SK-N-SH (cell line): ENCODE results near the gene ADIPOR2. TPM values are rescaled to one million over a fixed set of nuclear protein-coding genes. Genes with fewer than 3 reads are reported as not detected.

Experiments
- CTCF ChIP-seq: fragments of 200-600 bp; sonication (generic); IDR thresholded peaks from 2 replicates; pipeline ENCODE4 v1.6.1; 2017; ENCODE audit warnings: antibody characterized with exemption, mild to moderate bottlenecking, moderate library complexity
- EP300 ChIP-seq, 2 experiments: IDR thresholded peaks; 2 replicates each; pipeline versions ENCODE4 v1.4.0 to v1.6.1; 2012; ENCODE audit warnings: borderline replicate concordance in 1 of 2, low read depth in 1 of 2, low read length in 1 of 2
- FOSL2 ChIP-seq: IDR thresholded peaks from 2 replicates; pipeline ENCODE4 v1.4.0; 2012; ENCODE audit warnings: low read depth, mild to moderate bottlenecking, moderate library complexity, borderline replicate concordance
- GATA2 ChIP-seq: sonication (generic); formaldehyde crosslinking; IDR thresholded peaks from 2 replicates; pipeline ENCODE4 v1.5.0; 2020; ENCODE audit warnings: mild to moderate bottlenecking, missing genetic modification reagents
- IRF3 ChIP-seq: fragments of 150-350 bp; IDR thresholded peaks from 2 replicates; pipeline ENCODE4 v1.6.1; 2016; ENCODE audit warnings: mild to moderate bottlenecking, low read depth, low read length
- POLR2AphosphoS5 ChIP-seq: IDR thresholded peaks from 2 replicates; pipeline ENCODE4 v1.6.1; 2012; ENCODE audit warnings: low read depth, low read length
- REST ChIP-seq: IDR thresholded peaks from 2 replicates; pipeline ENCODE4 v1.6.1; 2012; ENCODE audit warnings: mild to moderate bottlenecking, low read depth, low read length, moderate library complexity
- RXRA ChIP-seq: IDR thresholded peaks from 2 replicates; pipeline ENCODE4 v1.4.0; 2012; ENCODE audit warnings: low read depth, mild to moderate bottlenecking, borderline replicate concordance
- SMC3 ChIP-seq: IDR thresholded peaks from 2 replicates; pipeline ENCODE4 v1.6.1; 2012; ENCODE audit warnings: low read depth, low read length, improper control_type of control experiment
- USF2 ChIP-seq: fragments of 150-350 bp; IDR thresholded peaks from 2 replicates; pipeline ENCODE4 v1.6.1; 2017; ENCODE audit warnings: antibody characterized with exemption, low read length, low read depth, borderline replicate concordance
- ZBTB33 ChIP-seq: IDR thresholded peaks from 2 replicates; pipeline ENCODE4 v1.4.0; 2012; ENCODE audit warnings: low read depth, borderline replicate concordance
- polyA plus RNA-seq, 3 experiments: library from polyadenylated mRNA; depleted of rRNA; stranded (reverse); fragments of >200 nt; gene quantifications; 2 replicates each; pipeline ENCODE4 v1.2.3, GENCODE V29; 2012

Gene ADIPOR2
- polyA plus RNA-seq, 1 of the 3 experiments (the other 2 are of a cell fraction): 17.1 TPM

GRCh38 chr12:1795785-1796514 lies 105.1 kb downstream of the ADIPOR2 start (continued):
- TF ChIP-seq EP300 (IDR thresholded peaks at IDR 0.05; ENCODE audit: borderline replicate concordance in 1 of 2, low read depth in 1 of 2, low read length in 1 of 2): no peak
- no peak for TF ChIP-seq FOSL2
- no peak for TF ChIP-seq ZBTB33
- TF ChIP-seq USF2: no peak
- TF ChIP-seq IRF3: no peak
- peak; percentile 88 for TF ChIP-seq CTCF
- TF ChIP-seq POLR2AphosphoS5: peak; percentile 36; the same call in 1 of the 2 replicates
- peak; percentile 100 for TF ChIP-seq SMC3
- no peak for TF ChIP-seq RXRA
- TF ChIP-seq REST: no peak; the same call in 1 of the 2 replicates
- no peak for TF ChIP-seq GATA2 (CRISPR knock-in tag)
